Left renal cortex interstitium (tissue), 4 donors: ENCODE measurements around the gene NUDT2. TPM values are rescaled to one million over a fixed set of nuclear protein-coding genes. Genes with fewer than 3 reads are reported as not detected.

ENCODE experiments used
- DNase-seq, 4 donors: peaks; one replicate each; pipeline ENCODE4 v3.0.0-alpha.2; 2013; ENCODE audit warnings: low read depth in 4 of 4, low spot score in 2 of 4, missing footprints in 1 of 4
- polyA plus RNA-seq, 4 donors: library from polyadenylated mRNA; unstranded; fragments of 120-200 nt; gene quantifications; one replicate each; pipeline ENCODE4 v1.2.1, GENCODE V29; 2013; ENCODE audit not compliant: insufficient read length in 4 of 4

Gene NUDT2
- polyA plus RNA-seq, 4 donors: 23.8 to 29.5 (median 25.8) TPM

DNA sequence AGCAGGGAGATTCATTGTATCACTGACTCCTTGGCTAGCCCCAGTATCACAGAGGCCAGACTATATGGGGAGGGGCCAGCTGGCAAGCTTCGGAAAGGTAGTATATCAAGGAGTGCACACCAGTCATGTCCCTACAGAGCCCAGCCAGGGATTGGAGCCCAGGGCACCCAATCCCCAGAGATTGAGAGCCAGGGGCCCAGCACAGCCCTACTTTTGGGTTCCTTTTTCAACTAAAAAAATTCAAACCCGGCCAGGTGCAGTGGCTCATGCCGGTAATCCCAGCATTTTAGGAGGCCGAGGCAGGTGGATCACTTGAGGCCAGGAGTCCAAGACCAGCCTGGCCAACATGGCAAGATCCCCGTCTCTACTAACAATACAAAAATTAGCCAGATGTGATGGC lies 52.7 kb downstream of the NUDT2 start:
- no peak for DNase-seq

DNA sequence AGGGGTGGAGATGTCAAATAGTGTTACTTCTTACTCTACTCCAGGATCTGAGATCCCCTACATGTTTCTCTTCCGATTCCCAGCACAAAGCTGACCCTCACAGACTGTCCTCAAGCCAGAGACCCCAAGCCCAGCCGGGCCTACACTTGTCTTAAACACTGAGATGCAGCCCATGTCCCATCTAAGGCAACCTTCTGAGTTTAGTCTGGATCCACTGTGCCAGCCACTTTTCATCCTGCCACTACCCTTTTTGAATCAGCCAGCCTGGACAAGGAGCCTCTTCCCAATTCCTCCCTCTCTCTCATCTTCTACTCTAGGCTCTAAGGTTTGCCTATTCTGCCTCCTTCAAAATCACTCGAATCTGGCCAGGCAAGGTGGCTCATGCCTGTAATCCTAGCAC lies 53.5 kb downstream of the NUDT2 start:
- DNase-seq: no peak

DNA sequence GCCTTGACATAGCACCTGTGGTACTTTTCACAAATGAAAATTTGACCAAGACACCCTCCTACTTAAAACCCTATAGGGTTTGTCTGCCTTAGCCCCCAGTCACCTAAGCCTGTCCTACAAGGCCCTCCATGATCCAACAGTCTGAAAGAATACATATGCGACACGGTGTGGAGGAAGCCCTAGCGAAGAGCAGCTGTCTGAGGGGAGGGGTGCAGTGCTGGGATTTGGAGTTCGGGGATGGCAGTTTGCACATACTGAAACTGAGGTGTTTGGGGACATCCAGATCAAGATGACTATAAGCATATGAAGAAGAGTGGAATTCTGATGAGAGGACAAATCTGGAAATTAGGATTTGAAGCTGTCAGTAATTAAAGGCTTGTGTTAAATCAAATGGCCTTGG lies 54.5 kb downstream of the NUDT2 start:
- no peak for DNase-seq

DNA sequence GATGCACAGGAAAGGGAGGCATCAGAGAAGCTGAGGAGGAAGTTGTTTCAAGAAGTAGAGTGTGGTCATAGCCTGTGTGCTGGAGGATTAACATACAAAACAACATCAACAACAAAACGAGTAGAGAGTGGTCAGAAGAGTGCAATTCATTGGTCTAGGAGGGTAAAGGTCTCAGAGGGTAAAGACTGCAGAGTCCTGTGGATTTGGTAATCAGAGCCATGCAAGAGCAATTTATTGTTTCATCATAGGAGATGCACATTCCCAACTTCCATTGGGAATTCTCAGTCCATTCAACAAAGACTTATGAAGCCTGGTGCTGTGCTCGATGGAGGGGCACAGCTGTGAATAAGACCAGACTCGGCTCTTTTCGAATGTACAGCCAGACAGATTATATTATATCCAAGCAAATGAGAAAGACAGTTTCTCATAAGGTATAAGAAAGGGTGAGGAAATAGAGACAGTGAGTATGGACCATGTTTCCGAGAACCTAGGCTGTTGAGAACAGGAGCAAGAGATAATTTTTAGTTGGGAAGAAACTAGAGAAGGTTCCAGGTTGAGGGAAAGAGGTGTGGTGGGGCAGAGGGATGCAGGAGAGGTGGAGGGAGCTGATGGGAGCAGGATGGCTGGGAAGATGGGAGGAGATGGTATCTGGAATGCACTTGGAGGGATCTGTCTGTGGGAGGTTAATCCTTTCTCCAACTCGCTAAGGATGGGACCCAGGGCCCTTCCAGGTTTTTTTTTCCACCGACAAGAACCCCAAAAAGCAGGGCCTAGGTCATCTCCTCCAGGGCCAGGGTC lies 55.2 kb downstream of the NUDT2 start:
- no peak for DNase-seq

DNA sequence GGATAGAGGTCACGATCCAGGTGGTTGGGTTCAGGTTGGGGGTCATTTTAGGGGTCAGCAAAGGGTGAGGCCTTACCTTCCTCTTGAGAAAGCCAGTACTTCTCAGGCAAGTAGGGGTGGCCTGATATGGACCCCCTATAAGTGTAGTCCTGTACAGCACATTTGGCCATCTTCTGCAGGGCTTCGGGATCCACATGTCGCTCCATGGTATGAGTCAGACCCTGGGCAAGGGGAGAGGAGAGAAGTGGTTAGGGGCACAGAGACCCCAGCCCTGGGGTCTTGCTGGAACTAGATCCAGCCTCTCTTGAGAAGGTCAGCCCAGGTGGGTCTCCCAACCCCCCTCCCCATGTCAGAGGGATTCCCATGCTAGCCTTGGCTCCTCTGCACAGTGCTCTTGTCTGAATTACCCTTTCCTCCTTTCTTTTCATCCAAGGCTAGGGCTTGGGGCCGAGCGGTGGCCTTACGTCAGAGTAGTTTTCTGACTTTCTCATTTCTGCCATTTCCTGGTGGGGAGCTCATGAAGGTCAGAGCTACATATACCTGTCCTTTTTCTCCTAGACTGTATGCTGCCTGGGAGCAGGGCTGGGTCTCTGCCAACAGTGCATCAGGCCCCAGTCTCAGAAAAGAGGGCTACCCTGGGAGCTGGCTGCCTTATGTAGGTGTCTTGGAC lies 56.3 kb downstream of the NUDT2 start:
- DNase-seq: no peak

DNA sequence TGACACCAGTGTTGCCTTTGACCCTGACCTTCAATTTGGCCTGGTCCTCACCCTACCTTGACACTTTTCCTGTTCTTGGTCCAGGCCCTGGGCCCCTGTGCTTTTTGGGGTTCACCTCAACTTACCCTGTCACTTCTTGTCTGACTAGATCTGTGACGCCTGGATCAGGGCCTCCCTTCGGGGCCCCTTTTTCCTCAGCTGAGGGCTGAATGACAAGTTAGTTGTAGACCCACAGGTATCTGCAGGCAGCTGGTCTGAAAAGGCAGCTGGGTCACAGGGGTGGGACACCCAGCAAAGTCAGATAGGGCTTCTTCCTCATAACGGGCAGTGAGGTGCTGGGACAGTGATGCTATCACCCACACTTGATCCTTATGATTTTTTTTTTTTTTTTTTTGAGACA lies 57.3 kb downstream of the NUDT2 start:
- no peak for DNase-seq

DNA sequence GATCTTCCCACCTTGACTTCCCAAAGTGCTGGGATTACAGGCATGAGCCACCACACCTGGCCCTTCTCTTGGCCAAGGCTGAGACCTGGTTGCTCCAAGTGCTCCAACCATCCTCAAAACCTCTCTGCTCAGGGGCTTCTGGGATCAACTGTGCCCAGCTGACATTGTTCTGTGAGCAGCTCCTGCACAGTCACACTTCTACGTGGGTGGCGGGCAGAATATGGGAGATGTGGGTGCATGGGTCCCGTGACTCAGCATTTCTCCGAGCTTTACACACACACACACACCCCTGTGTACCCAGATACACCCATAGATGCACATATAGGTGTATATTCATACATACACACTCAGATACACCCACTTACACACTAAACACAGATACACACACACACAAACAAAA lies 57.9 kb downstream of the NUDT2 start:
- no peak for DNase-seq

DNA sequence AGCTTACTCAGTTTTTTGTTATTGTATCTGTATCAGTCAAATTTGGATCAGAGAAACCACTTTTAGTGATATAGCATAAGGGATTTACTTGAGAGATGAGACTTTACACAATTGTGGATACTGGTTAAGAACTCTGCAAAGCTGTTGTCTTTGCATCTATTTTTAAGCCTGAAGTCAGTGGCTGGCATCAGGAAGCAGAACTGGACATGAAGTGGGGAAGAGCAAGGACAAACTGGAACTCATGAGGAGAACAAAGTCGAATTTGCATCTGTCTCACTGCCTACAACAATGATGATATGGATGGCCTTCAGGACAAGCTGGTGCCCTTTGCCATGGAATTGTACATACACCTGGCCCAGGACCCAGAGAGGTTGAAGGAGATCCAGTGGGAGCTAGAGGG lies 63.1 kb downstream of the NUDT2 start:
- DNase-seq: no peak

Other genes with a start within 250 kb of the NUDT2 start
- gene DCAF12, start 202.9 kb upstream of the NUDT2 start, polyA plus RNA-seq: 10 to 100 TPM; 59.2 to 60.8 (median 60.5) TPM
- gene UBAP1, start 150.5 kb upstream of the NUDT2 start, polyA plus RNA-seq: 10 to 100 TPM; 52.2 to 62.4 (median 56.1) TPM
- 1 to 10 TPM; 5.1 to 7.3 (median 6.4) TPM for gene KIF24, start 301 bp upstream of the NUDT2 start, polyA plus RNA-seq
- gene MYORG, start 47.3 kb downstream of the NUDT2 start, polyA plus RNA-seq: 10 to 100 TPM in 1 of 4 donors, 1 to 10 TPM in 3; 6.7 to 10.2 (median 9.5) TPM
- 10 to 100 TPM; 12.9 to 15.2 (median 13.4) TPM for gene FAM219A, start 129.0 kb downstream of the NUDT2 start, polyA plus RNA-seq
- 1 to 10 TPM in 3 of 4 donors, under 1 TPM in 1; 0.99 to 5.7 (median 3.7) TPM for gene DNAI1, start 129.2 kb downstream of the NUDT2 start, polyA plus RNA-seq
- 1 to 10 TPM; 1.5 to 2.8 (median 2.1) TPM for gene ENHO, start 193.4 kb downstream of the NUDT2 start, polyA plus RNA-seq